H9 (cell line): ENCODE results near the gene TRPM2. TPM values are rescaled to one million over a fixed set of nuclear protein-coding genes. Genes with fewer than 3 reads are reported as not detected.
A peak's percentile ranks its signal among the peaks of the same experiment; 100 is the strongest.

Experiments used
- DNase-seq: peaks from one replicate; pipeline ENCODE4 v3.0.0-alpha.2; 2017
- H2AFZ ChIP-seq: one replicate; pipeline ENCODE4 v1.6.1; 2013; ENCODE audit warnings: mild to moderate bottlenecking, low read length, control low read depth, moderate library complexity
- H2AK5ac ChIP-seq: 2 replicates; pipeline ENCODE4 v1.6.1; 2013; ENCODE audit warnings: low read length, control low read depth, mixed read lengths; ENCODE audit not compliant: insufficient read length
- H2BK120ac ChIP-seq: one replicate; pipeline ENCODE4 v1.6.1; 2013; ENCODE audit warnings: low read depth, mild to moderate bottlenecking, low read length, control low read depth, inconsistent platforms; ENCODE audit not compliant: poor library complexity, severe bottlenecking
- H2BK12ac ChIP-seq: 2 replicates; pipeline ENCODE4 v1.6.1; 2013; ENCODE audit warnings: low read length, control low read depth, mixed read lengths, low read depth; ENCODE audit not compliant: insufficient read length
- H2BK15ac ChIP-seq: 2 replicates; pipeline ENCODE4 v1.6.1; 2013; ENCODE audit warnings: low read depth, low read length, control low read depth
- H2BK20ac ChIP-seq: one replicate; pipeline ENCODE4 v1.6.1; 2013; ENCODE audit warnings: low read depth, mild to moderate bottlenecking, low read length, control low read depth, inconsistent platforms; ENCODE audit not compliant: poor library complexity, severe bottlenecking
- H2BK5ac ChIP-seq: 2 replicates; pipeline ENCODE4 v1.6.1; 2013; ENCODE audit warnings: low read length, control low read depth, mixed read lengths; ENCODE audit not compliant: insufficient read length
- H3K14ac ChIP-seq: 2 replicates; pipeline ENCODE4 v1.6.1; 2013; ENCODE audit warnings: low read length, control low read depth; ENCODE audit not compliant: insufficient read depth
- H3K18ac ChIP-seq: 2 replicates; pipeline ENCODE4 v1.6.1; 2013; ENCODE audit warnings: low read depth, mild to moderate bottlenecking, mixed read lengths, low read length, control low read depth; ENCODE audit not compliant: insufficient read length
- H3K23ac ChIP-seq: 2 replicates; pipeline ENCODE4 v1.6.1; 2013; ENCODE audit warnings: low read length, control low read depth, mixed read lengths, low read depth; ENCODE audit not compliant: insufficient read length
- H3K23me2 ChIP-seq: 2 replicates; pipeline ENCODE4 v1.6.1; 2013; ENCODE audit warnings: low read depth, mild to moderate bottlenecking, mixed read lengths, low read length, control low read depth; ENCODE audit not compliant: insufficient read length, poor library complexity, severe bottlenecking
- H3K27ac ChIP-seq: 2 replicates; pipeline ENCODE4 v1.5.1; 2013; ENCODE audit warnings: low read length, control low read depth, mixed read lengths, low read depth; ENCODE audit not compliant: insufficient read length
- H3K27me3 ChIP-seq: 2 replicates; pipeline ENCODE4 v1.6.1; 2013; ENCODE audit warnings: low read length, control low read depth, inconsistent platforms; ENCODE audit not compliant: insufficient read depth
- H3K4ac ChIP-seq: 2 replicates; pipeline ENCODE4 v1.6.1; 2013; ENCODE audit warnings: low read depth, mild to moderate bottlenecking, control low read depth, inconsistent platforms, low read length, moderate library complexity
- H3K4me1 ChIP-seq: 2 replicates; pipeline ENCODE4 v1.6.1; 2013; ENCODE audit warnings: low read length, control low read depth, inconsistent platforms; ENCODE audit not compliant: insufficient read depth
- H3K4me2 ChIP-seq: 2 replicates; pipeline ENCODE4 v1.6.1; 2013; ENCODE audit warnings: low read length, control low read depth, mixed read lengths; ENCODE audit not compliant: insufficient read length, insufficient read depth
- H3K56ac ChIP-seq: 2 replicates; pipeline ENCODE4 v1.6.1; 2013; ENCODE audit warnings: low read depth, mild to moderate bottlenecking, mixed read lengths, low read length, control low read depth; ENCODE audit not compliant: insufficient read length
- H3K79me1 ChIP-seq: 2 replicates; pipeline ENCODE4 v1.6.1; 2013; ENCODE audit warnings: low read depth, mild to moderate bottlenecking, moderate library complexity, low read length, control low read depth, inconsistent platforms; ENCODE audit not compliant: insufficient read depth, poor library complexity, severe bottlenecking
- H3K79me2 ChIP-seq: 2 replicates; pipeline ENCODE4 v1.6.1; 2013; ENCODE audit warnings: low read length, control low read depth, inconsistent platforms; ENCODE audit not compliant: insufficient read depth
- H3K9ac ChIP-seq: 2 replicates; pipeline ENCODE4 v1.6.1; 2013; ENCODE audit warnings: low read length, control low read depth, mixed read lengths; ENCODE audit not compliant: insufficient read length; ENCODE audit errors: extremely low read depth
- H3K9me3 ChIP-seq: one replicate; pipeline ENCODE4 v1.6.1; 2013; ENCODE audit warnings: low read depth, low read length, inconsistent platforms; ENCODE audit not compliant: control insufficient read depth
- H3T11ph ChIP-seq: one replicate; pipeline ENCODE4 v1.6.1; 2013; ENCODE audit warnings: mild to moderate bottlenecking, low read length, control low read depth, inconsistent platforms
- H4K20me1 ChIP-seq: one replicate; pipeline ENCODE4 v1.6.1; 2013; ENCODE audit not compliant: control insufficient read depth, insufficient read length, insufficient read depth
- H4K5ac ChIP-seq: 2 replicates; pipeline ENCODE4 v1.6.1; 2013; ENCODE audit warnings: low read depth, mild to moderate bottlenecking, mixed read lengths, low read length, control low read depth; ENCODE audit not compliant: insufficient read length
- H4K8ac ChIP-seq: replicated peaks from 2 replicates; pipeline ENCODE4 v1.6.1; 2013; ENCODE audit warnings: low read length, control low read depth, mixed read lengths, low read depth; ENCODE audit not compliant: insufficient read length
- H4K91ac ChIP-seq: 2 replicates; pipeline ENCODE4 v1.6.1; 2013; ENCODE audit warnings: low read depth, mild to moderate bottlenecking, moderate library complexity, mixed read lengths, low read length, control low read depth; ENCODE audit not compliant: insufficient read length
- H3K27ac Mint-ChIP-seq, 3 experiments: 2 replicates in 2 of 3; 3 replicates in 1 of 3; pipeline ENCODE4 v1.8.0; 2020 to 2021; ENCODE audit warnings: mixed read lengths in 3 of 3, mild to moderate bottlenecking in 1 of 3, moderate library complexity in 1 of 3
- H3K27me3 Mint-ChIP-seq: 2 replicates; pipeline ENCODE4 v1.8.0; 2021; ENCODE audit warnings: low read depth, mild to moderate bottlenecking, moderate library complexity, mixed read lengths
- H3K36me3 Mint-ChIP-seq, 3 experiments: 2 replicates in 2 of 3; 3 replicates in 1 of 3; pipeline ENCODE4 v1.8.0; 2020 to 2021; ENCODE audit warnings: low read depth in 3 of 3, mixed read lengths in 3 of 3; ENCODE audit not compliant: insufficient read depth in 1 of 3
- H3K4me1 Mint-ChIP-seq, 2 experiments: 2 replicates each; pipeline ENCODE4 v1.8.0; 2020; ENCODE audit warnings: mixed read lengths in 2 of 2
- H3K4me3 Mint-ChIP-seq, 2 experiments: 2 replicates in 1 of 2; 3 replicates in 1 of 2; pipeline ENCODE4 v1.8.0; 2020 to 2021; ENCODE audit warnings: mild to moderate bottlenecking in 2 of 2, mixed read lengths in 2 of 2, moderate library complexity in 1 of 2
- H3K9me3 Mint-ChIP-seq, 2 experiments: 2 replicates in 1 of 2; 3 replicates in 1 of 2; pipeline ENCODE4 v1.8.0; 2020; ENCODE audit warnings: mild to moderate bottlenecking in 2 of 2, mixed read lengths in 2 of 2, moderate library complexity in 1 of 2
- CTCF ChIP-seq: fragments of 200-600 bp; sonication (generic); conservative IDR thresholded peaks from 3 replicates; pipeline ENCODE4 v1.8.0; 2021; ENCODE audit warnings: antibody characterized with exemption, mild to moderate bottlenecking
- WGBS: extraction: QIAGEN DNeasy Blood & Tissue Kit; methylation state at CpG from one replicate; pipeline ENCODE4 v1.1.7; 2013; ENCODE audit warnings: missing lambda C conversion rate, low lambda C conversion rate, mixed read lengths; ENCODE audit not compliant: insufficient read length; ENCODE audit errors: extremely low coverage; 5-methylcytosine and 5-hydroxymethylcytosine counted together
- total RNA-seq: library from RNA; stranded (reverse); gene quantifications from 2 replicates; pipeline ENCODE4 v1.2.1, GENCODE V29; 2021

TRPM2 gene
- total RNA-seq, 1 experiment from 2014 or later = 0.68 TPM

DNA sequence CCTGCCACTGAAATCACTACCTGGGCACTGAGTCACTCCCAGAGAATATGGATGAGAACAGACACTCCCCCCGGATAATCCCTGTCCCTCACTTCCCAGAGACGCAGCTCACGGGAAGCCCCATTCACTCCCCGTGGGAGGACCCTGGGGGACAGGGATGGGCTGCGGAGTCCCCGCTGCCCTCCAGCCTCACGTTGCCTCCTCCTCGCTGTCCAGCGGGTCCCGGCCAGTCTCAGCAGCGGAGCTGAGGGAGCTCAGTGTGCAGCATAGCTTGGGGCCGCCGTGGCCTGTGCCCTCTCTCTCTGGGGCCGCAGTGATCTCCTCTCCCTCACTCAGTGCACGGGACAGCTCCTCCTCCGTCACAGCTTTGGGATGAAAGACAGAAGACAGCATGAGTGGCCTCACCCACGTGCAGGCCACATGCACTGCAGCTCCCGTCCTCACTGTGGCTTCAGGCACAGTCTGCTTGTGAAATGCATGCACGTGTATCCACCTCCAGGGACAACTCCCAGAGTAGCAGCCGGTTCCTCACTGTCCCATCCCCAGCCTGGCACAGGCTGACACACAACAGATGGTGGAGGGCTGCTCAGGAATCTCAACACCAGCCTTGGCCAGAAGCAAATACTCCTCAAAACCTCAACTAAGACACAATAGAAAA lies 21.6 kb upstream of the TRPM2 start:
- no peak overlapping the region for H3K56ac ChIP-seq
- Mint-ChIP-seq H3K27me3 (no peaks in the 10 kb centered on the region), H3K36me3 (peaks cover 0 to 10% (median 0%) of the 10 kb centered on the region in 3 experiments; a peak in 2 of 7 replicates), H3K9me3 (no peaks in the 10 kb centered on the region), H3K4me1 (0 out of 4 replicates have a peak, but pooled peaks cover 0 to 3% of the 10 kb centered on the region in 2 experiments), H3K27ac (peak overlapping the region in 1 of 3 experiments; percentile 73; a peak in 2 of 7 replicates), H3K4me3 (no peak overlapping the region; a peak in 1 of 5 replicates)
- no peak overlapping the region for H2BK5ac ChIP-seq
- H3K4me1 ChIP-seq = no peaks in the 10 kb centered on the region
- no peak overlapping the region for H3K9ac ChIP-seq
- TF ChIP-seq CTCF = no peak
- H3K4ac ChIP-seq = no peak overlapping the region
- no peaks in the 10 kb centered on the region for H3K27me3 ChIP-seq
- no peak overlapping the region for H2BK12ac ChIP-seq
- H4K91ac ChIP-seq = no peak overlapping the region
- no peak overlapping the region for H2BK20ac ChIP-seq
- no peaks in the 10 kb centered on the region for H3K9me3 ChIP-seq
- H4K8ac ChIP-seq = no peak overlapping the region
- no peaks in the 10 kb centered on the region for H3K79me2 ChIP-seq
- H3K14ac ChIP-seq = no peak overlapping the region
- no peak overlapping the region for H2BK120ac ChIP-seq
- H3K23me2 ChIP-seq = no peaks in the 10 kb centered on the region
- no peaks in the 10 kb centered on the region for H4K20me1 ChIP-seq
- H2BK15ac ChIP-seq = no peak overlapping the region
- no peak overlapping the region for H3K23ac ChIP-seq
- no peak overlapping the region for H2AFZ ChIP-seq
- DNase-seq = no peak
- H3T11ph ChIP-seq = no peak overlapping the region
- no peak overlapping the region for H4K5ac ChIP-seq
- H3K4me2 ChIP-seq = no peak overlapping the region
- no peaks in the 10 kb centered on the region for H3K79me1 ChIP-seq
- WGBS = no CpG with 5 or more reads among the region's 20 CpGs
- H3K27ac ChIP-seq = no peak overlapping the region
- no peak overlapping the region for H2AK5ac ChIP-seq
- H3K18ac ChIP-seq = no peak overlapping the region
